HCT116 (cell line): ENCODE results near the gene TARM1. TPM values are rescaled to one million over a fixed set of nuclear protein-coding genes. Genes with fewer than 3 reads are reported as not detected.
"Not testable (repeated sequence)": the region's sequence is repeated elsewhere in the genome, so short reads cannot be mapped to it uniquely, and the experiment has no call there.

ENCODE experiments used
- ATAC-seq: fragments of 200-7000 bp; cut with Tn5 transposase; 2 replicates; pipeline ENCODE4 v1.9.1; 2020; ENCODE audit warnings: mild to moderate bottlenecking, moderate library complexity
- BruUV-seq: library from RNA; stranded (reverse); fragments of 400-500 nt; replicated peaks from 2 replicates; lab custom pipeline; 2021; lab: Mats Ljungman, UMichigan
- CTCF ChIA-PET: fragments of 300-600 bp; sonication (Branson Sonifier 250); formaldehyde crosslinking; loops from one replicate; lab custom pipeline; 2021; ENCODE audit warnings: antibody characterized with exemption; lab: Charles Lee
- POLR2A ChIA-PET: fragments of 300-600, 350-600 bp; sonication (Branson Sonifier 250); formaldehyde crosslinking; loops from one replicate; lab custom pipeline; 2021; ENCODE audit warnings: antibody characterized with exemption; lab: Charles Lee
- RAD21 ChIA-PET, 2 experiments: fragments of 300-600 bp; sonication (Branson Sonifier 250); formaldehyde crosslinking; loops; one replicate each; lab custom pipeline; 2023; ENCODE audit warnings: low total read pairs in 2 of 2; ENCODE audit not compliant: uncharacterized antibody in 2 of 2, unreplicated experiment in 2 of 2, low non-redundant PET in 1 of 2; lab: Charles Lee
- DNase-seq: peaks from one replicate; pipeline ENCODE4 v3.0.0-alpha.2; 2010; ENCODE audit warnings: low read depth, low spot score
- H2AFZ ChIP-seq: fragments of 200-600 bp; shearing (Covaris generic), sonication (generic); 2 replicates; pipeline ENCODE4 v1.6.1; 2017; ENCODE audit warnings: low read depth, mixed run types, mixed read lengths, antibody characterized with exemption, low read length; ENCODE audit not compliant: poor library complexity, severe bottlenecking
- H3K27ac ChIP-seq: 2 replicates; pipeline ENCODE4 v1.5.1; 2012; ENCODE audit warnings: low read depth, low read length
- H3K27me3 ChIP-seq: fragments of 200-600 bp; sonication (generic); 2 replicates; pipeline ENCODE4 v1.6.1; 2016; ENCODE audit warnings: mixed run types, low read length, mixed read lengths; ENCODE audit not compliant: insufficient read depth
- H3K36me3 ChIP-seq, 2 experiments: fragments of 200-500 bp in 1 of 2; fragments of 200-600 bp in 1 of 2; sonication (Bioruptor generic) in 1 of 2; sonication (generic) in 1 of 2; 2 replicates each; pipeline versions ENCODE4 v1.5.1 to v1.6.1; 2014 to 2016; ENCODE audit warnings: low read length in 2 of 2, inconsistent platforms in 1 of 2, mixed read lengths in 1 of 2, mixed run types in 1 of 2; ENCODE audit not compliant: insufficient read depth in 2 of 2, control insufficient read depth in 1 of 2
- H3K4me1 ChIP-seq, 2 experiments: fragments of 200-600 bp in 1 of 2; sonication (generic) in 1 of 2; 2 replicates each; pipeline versions ENCODE4 v1.5.1 to v1.6.1; 2012 to 2017; ENCODE audit warnings: low read length in 2 of 2, inconsistent platforms in 1 of 2, mild to moderate bottlenecking in 1 of 2, mixed read lengths in 1 of 2, mixed run types in 1 of 2, moderate library complexity in 1 of 2; ENCODE audit not compliant: insufficient read depth in 2 of 2, control insufficient read depth in 1 of 2
- H3K4me2 ChIP-seq: fragments of 200-600 bp; sonication (generic); 2 replicates; pipeline ENCODE4 v1.6.1; 2017; ENCODE audit warnings: mixed run types, low read length, mixed read lengths
- H3K4me3 ChIP-seq, 2 experiments: fragments of 200-600 bp in 1 of 2; sonication (generic) in 1 of 2; replicated peaks in 1 of 2; 2 replicates each; pipeline ENCODE4 v1.5.1; 2011 to 2016; ENCODE audit warnings: low read length in 2 of 2, control low read depth in 1 of 2, low read depth in 1 of 2, mild to moderate bottlenecking in 1 of 2, mixed read lengths in 1 of 2, mixed run types in 1 of 2
- H3K79me2 ChIP-seq: fragments of 200-600 bp; sonication (generic); 2 replicates; pipeline ENCODE4 v1.6.1; 2017; ENCODE audit warnings: mild to moderate bottlenecking, mixed run types, low read length, moderate library complexity, mixed read lengths; ENCODE audit not compliant: insufficient read depth
- H3K9ac ChIP-seq: fragments of 200-600 bp; sonication (generic); 2 replicates; pipeline ENCODE4 v1.6.1; 2016; ENCODE audit warnings: low read length, mixed read lengths
- H3K9me2 ChIP-seq: fragments of 200-600 bp; sonication (generic), shearing (Covaris generic); 2 replicates; pipeline ENCODE4 v1.6.1; 2017; ENCODE audit warnings: mixed run types, mild to moderate bottlenecking, moderate library complexity; ENCODE audit not compliant: insufficient read depth
- H3K9me3 ChIP-seq, 2 experiments: fragments of 200-500 bp in 1 of 2; fragments of 200-600 bp in 1 of 2; sonication (Bioruptor generic) in 1 of 2; sonication (generic) in 1 of 2; 2 replicates each; pipeline ENCODE4 v1.6.1; 2014 to 2017; ENCODE audit warnings: low read length in 2 of 2, mixed read lengths in 2 of 2, inconsistent platforms in 1 of 2, low read depth in 1 of 2, mild to moderate bottlenecking in 1 of 2, mixed run types in 1 of 2, moderate library complexity in 1 of 2; ENCODE audit not compliant: control insufficient read depth in 1 of 2, insufficient read depth in 1 of 2
- H4K20me1 ChIP-seq: fragments of 200-600 bp; sonication (generic), shearing (Covaris generic); 2 replicates; pipeline ENCODE4 v1.6.1; 2017; ENCODE audit warnings: mixed run types, mild to moderate bottlenecking, moderate library complexity; ENCODE audit not compliant: insufficient read depth
- ATF3 ChIP-seq: IDR thresholded peaks from 2 replicates; pipeline ENCODE4 v1.6.1; 2012
- CEBPB ChIP-seq: IDR thresholded peaks from 2 replicates; pipeline ENCODE4 v1.6.1; 2012; ENCODE audit warnings: low read depth
- CTCF ChIP-seq, 3 experiments: fragments of 200-600 bp in 1 of 3; sonication (generic) in 1 of 3; IDR thresholded peaks in 2 of 3; conservative IDR thresholded peaks in 1 of 3; 2 replicates each; pipeline ENCODE4 v1.5.1; 2012 to 2017; ENCODE audit warnings: low read depth in 2 of 3, low read length in 2 of 3, antibody characterized with exemption in 1 of 3, borderline replicate concordance in 1 of 3, control low read depth in 1 of 3, mild to moderate bottlenecking in 1 of 3, mixed read lengths in 1 of 3, mixed run types in 1 of 3, moderate library complexity in 1 of 3; ENCODE audit not compliant: insufficient read depth in 1 of 3
- EZH2 ChIP-seq: fragments of 200-600 bp; sonication (generic); IDR thresholded peaks from 2 replicates; pipeline ENCODE4 v1.6.1; 2017; ENCODE audit warnings: antibody characterized with exemption, mixed run types
- EZH2phosphoT487 ChIP-seq: fragments of 200-600 bp; IDR thresholded peaks from 2 replicates; pipeline ENCODE4 v1.6.1; 2018; ENCODE audit warnings: antibody characterized with exemption, borderline replicate concordance
- FOSL1 ChIP-seq: IDR thresholded peaks from 2 replicates; pipeline ENCODE4 v1.6.1; 2012; ENCODE audit warnings: low read depth
- JUND ChIP-seq: IDR thresholded peaks from 2 replicates; pipeline ENCODE4 v1.6.1; 2012
- MAX ChIP-seq: IDR thresholded peaks from 2 replicates; pipeline ENCODE4 v1.6.1; 2012
- POLR2A ChIP-seq: IDR thresholded peaks from 2 replicates; pipeline ENCODE4 v1.7.0; 2011; ENCODE audit warnings: borderline replicate concordance; ENCODE audit not compliant: insufficient read depth, insufficient read length; ENCODE audit errors: extremely low read depth
- SP1 ChIP-seq: IDR thresholded peaks from 2 replicates; pipeline ENCODE4 v1.6.1; 2012; ENCODE audit warnings: low read depth
- ZNF274 ChIP-seq: fragments of 200-500 bp; sonication (Bioruptor generic); IDR thresholded peaks from 2 replicates; pipeline ENCODE4 v1.6.1; 2014; ENCODE audit warnings: mild to moderate bottlenecking, low read depth, low read length, inconsistent platforms
- intact Hi-C: fragments of 100-400 bp; cut with micrococcal nuclease; formaldehyde crosslinking; loops from 2 replicates; pipeline ENCODE4 v1.10.0; 2022
- total RNA-seq: library from RNA; stranded (reverse); gene quantifications from one replicate; pipeline ENCODE4 v1.2.1, GENCODE V29; 2021; ENCODE audit not compliant: unreplicated experiment

TARM1 gene
- total RNA-seq, 1 experiment from 2014 or later = not detected

GRCh38 chr19:54041969-54042606 lies 39.1 kb downstream of the TARM1 start (continued):
- no peak for TF ChIP-seq ATF3
- TF ChIP-seq CEBPB = no peak
- TF ChIP-seq CTCF (IDR thresholded peaks at IDR 0.05 in 2 of 3, conservative IDR thresholded peaks at IDR 0.05 in 1 of 3; ENCODE audit: borderline replicate concordance in 1 of 3, insufficient read depth in 1 of 3, low read depth in 2 of 3, low read length in 2 of 3) = no peak
- TF ChIP-seq ZNF274 = no peak
- TF ChIP-seq FOSL1 = no peak
- TF ChIP-seq SP1 = no peak
- no peak for TF ChIP-seq EZH2phosphoT487

GRCh38 chr19:54040003-54040402 lies 41.2 kb downstream of the TARM1 start:
- POLR2A ChIA-PET = interaction anchor here (0.6 kb wide), 1 partner anchor 384 kb away, joined by 5 read pairs; no protein-coding TSS in a partner anchor
- no peak for TF ChIP-seq MAX
- no peak for TF ChIP-seq EZH2
- no peak for TF ChIP-seq JUND
- TF ChIP-seq POLR2A = no peak

GRCh38 chr19:54036542-54036941 lies 44.6 kb downstream of the TARM1 start:
- BruUV-seq, H3K9me3 ChIP-seq, H3K27me3 ChIP-seq, ATAC-seq, CTCF ChIA-PET, H3K9me2 ChIP-seq, DNase-seq, H3K4me3 ChIP-seq, H4K20me1 ChIP-seq, H3K4me2 ChIP-seq, H3K4me1 ChIP-seq, H3K79me2 ChIP-seq, H3K36me3 ChIP-seq, H2AFZ ChIP-seq, H3K27ac ChIP-seq, H3K9ac ChIP-seq, RAD21 ChIA-PET, POLR2A ChIA-PET, intact Hi-C loops: not testable (repeated sequence)

More at GRCh38 chr19:54040003-54040402, 41.2 kb downstream of the TARM1 start:
- Histone ChIP-seq H3K36me3 (no peaks in the 10 kb centered on the region), H3K9ac (no peak overlapping the region), H2AFZ (no peak overlapping the region), H4K20me1 (no peaks in the 10 kb centered on the region), H3K27ac (no peak overlapping the region), H3K79me2 (no peaks in the 10 kb centered on the region), H3K4me1 (peaks cover 0 to 9% of the 10 kb centered on the region in 2 experiments; a peak in 2 of 4 replicates), H3K4me3 (no peak overlapping the region), H3K27me3 (0 out of 2 replicates have a peak, but pooled peaks cover under 1% of the 10 kb centered on the region), H3K4me2 (no peak overlapping the region), H3K9me2 (no peaks in the 10 kb centered on the region), H3K9me3 (no peaks in the 10 kb centered on the region)
- intact Hi-C loops = no loop called here
- BruUV-seq = no TSS peak
- CTCF ChIA-PET = interaction anchor here (1.0 to 1.3 kb wide), 2 partner anchors 10 to 16 kb away, joined by 3 to 4 read pairs; no protein-coding TSS in a partner anchor
- DNase-seq = no peak
- RAD21 ChIA-PET = no interaction called here
- ATAC-seq = no peak
